IMR-90 (cell line): ENCODE data around the gene RNF213. TPM values are rescaled to one million over a fixed set of nuclear protein-coding genes. Genes with fewer than 3 reads are reported as not detected.

ENCODE experiments used
- ATAC-seq: fragments of 200-7000 bp; cut with Tn5 transposase; 2 replicates; pipeline ENCODE4 v1.9.1; 2020; ENCODE audit warnings: low read depth, mild to moderate bottlenecking, moderate library complexity
- BruUV-seq: library from RNA; stranded (reverse); fragments of 400-500 nt; replicated peaks from 2 replicates; lab custom pipeline; 2021; lab: Mats Ljungman, UMichigan
- CTCF ChIA-PET: fragments of 300-600 bp; formaldehyde crosslinking; extraction: SDS; loops from one replicate; lab custom pipeline; 2021; ENCODE audit warnings: antibody characterized with exemption; lab: Yijun Ruan, JAX
- POLR2A ChIA-PET: fragments of 300-600 bp; sonication (Branson Sonifier 250); formaldehyde crosslinking; loops from one replicate; lab custom pipeline; 2022; ENCODE audit warnings: antibody characterized with exemption; ENCODE audit not compliant: unreplicated experiment; lab: Charles Lee
- DNase-seq: peaks from one replicate; pipeline ENCODE4 v3.0.0; 2013
- H2AFZ ChIP-seq: replicated peaks from 2 replicates; pipeline ENCODE3; 2013; ENCODE audit warnings: low read length, mild to moderate bottlenecking; ENCODE audit not compliant: poor library complexity
- H2AK5ac ChIP-seq: 2 replicates; pipeline ENCODE4 v1.6.1; 2013; ENCODE audit warnings: low read depth, low read length, inconsistent platforms
- H2AK9ac ChIP-seq: replicated peaks from 2 replicates; pipeline ENCODE3; 2013; ENCODE audit warnings: mild to moderate bottlenecking, low read depth, low read length, moderate library complexity; ENCODE audit not compliant: poor library complexity
- H2BK120ac ChIP-seq: 2 replicates; pipeline ENCODE4 v1.6.1; 2013; ENCODE audit warnings: low read depth, low read length, inconsistent platforms
- H2BK15ac ChIP-seq: 3 replicates; pipeline ENCODE4 v1.6.1; 2013; ENCODE audit warnings: low read depth, low read length, inconsistent platforms
- H2BK20ac ChIP-seq: 2 replicates; pipeline ENCODE4 v1.6.1; 2013; ENCODE audit warnings: low read depth, mild to moderate bottlenecking, inconsistent platforms, low read length, moderate library complexity
- H2BK5ac ChIP-seq: 2 replicates; pipeline ENCODE4 v1.6.1; 2013; ENCODE audit warnings: mild to moderate bottlenecking, low read depth, low read length, inconsistent platforms; ENCODE audit not compliant: poor library complexity, severe bottlenecking
- H3K14ac ChIP-seq: replicated peaks from 2 replicates; pipeline ENCODE4 v1.6.1; 2013; ENCODE audit warnings: low read depth, low read length, inconsistent platforms
- H3K18ac ChIP-seq: 2 replicates; pipeline ENCODE4 v1.6.1; 2013; ENCODE audit warnings: low read depth, low read length, control low read depth
- H3K23ac ChIP-seq: 2 replicates; pipeline ENCODE4 v1.6.1; 2013; ENCODE audit warnings: low read depth, low read length, inconsistent platforms
- H3K27ac ChIP-seq: 2 replicates; pipeline ENCODE4 v1.5.1; 2013; ENCODE audit warnings: mild to moderate bottlenecking, control low read depth, low read length; ENCODE audit not compliant: insufficient read depth
- H3K27me3 ChIP-seq: 2 replicates; pipeline ENCODE4 v1.6.1; 2013; ENCODE audit warnings: low read length; ENCODE audit not compliant: control insufficient read depth, insufficient read depth
- H3K36me3 ChIP-seq: 2 replicates; pipeline ENCODE4 v1.6.1; 2013; ENCODE audit warnings: low read length, mixed read lengths; ENCODE audit not compliant: control insufficient read depth, insufficient read depth
- H3K4ac ChIP-seq: 2 replicates; pipeline ENCODE4 v1.6.1; 2013; ENCODE audit warnings: low read depth, low read length, inconsistent platforms
- H3K4me1 ChIP-seq: 2 replicates; pipeline ENCODE4 v1.6.1; 2013; ENCODE audit warnings: low read length, mixed read lengths; ENCODE audit not compliant: control insufficient read depth, insufficient read depth
- H3K4me2 ChIP-seq: 2 replicates; pipeline ENCODE4 v1.6.1; 2013; ENCODE audit warnings: low read depth, mild to moderate bottlenecking, control low read depth, low read length, moderate library complexity
- H3K4me3 ChIP-seq: 2 replicates; pipeline ENCODE4 v1.5.1; 2013; ENCODE audit warnings: low read depth, mild to moderate bottlenecking, control low read depth, low read length, moderate library complexity; ENCODE audit not compliant: insufficient read depth
- H3K56ac ChIP-seq: 2 replicates; pipeline ENCODE4 v1.6.1; 2013; ENCODE audit warnings: low read length, inconsistent platforms; ENCODE audit not compliant: insufficient read depth; ENCODE audit errors: extremely low read depth
- H3K79me1 ChIP-seq, 2 experiments: 2 replicates each; pipeline ENCODE4 v1.6.1; 2013; ENCODE audit warnings: low read length in 2 of 2, inconsistent platforms in 1 of 2, low read depth in 1 of 2
- H3K9ac ChIP-seq: 2 replicates; pipeline ENCODE4 v1.6.1; 2013; ENCODE audit warnings: low read depth, low read length, control low read depth
- H3K9me1 ChIP-seq: 2 replicates; pipeline ENCODE4 v1.6.1; 2013; ENCODE audit warnings: low read length, inconsistent platforms; ENCODE audit not compliant: insufficient read depth
- H3K9me3 ChIP-seq: 2 replicates; pipeline ENCODE4 v1.6.1; 2013; ENCODE audit warnings: low read length; ENCODE audit not compliant: control insufficient read depth, insufficient read depth
- H4K20me1 ChIP-seq: 2 replicates; pipeline ENCODE4 v1.6.1; 2013; ENCODE audit warnings: low read length, inconsistent platforms; ENCODE audit not compliant: insufficient read depth
- H4K5ac ChIP-seq: 2 replicates; pipeline ENCODE4 v1.6.1; 2013; ENCODE audit warnings: mild to moderate bottlenecking, low read depth, low read length, control low read depth
- H4K8ac ChIP-seq, 2 experiments: 2 replicates each; pipeline ENCODE4 v1.6.1; 2013; ENCODE audit warnings: low read depth in 2 of 2, low read length in 2 of 2, control low read depth in 1 of 2, inconsistent platforms in 1 of 2
- H4K91ac ChIP-seq: 2 replicates; pipeline ENCODE4 v1.6.1; 2013; ENCODE audit warnings: low read depth, low read length, inconsistent platforms; ENCODE audit not compliant: insufficient read depth
- FOS ChIP-seq: fragments of 150-350 bp; IDR thresholded peaks from 2 replicates; pipeline ENCODE4 v1.6.1; 2016; ENCODE audit warnings: low read depth, low read length
- MAFK ChIP-seq: IDR thresholded peaks from 2 replicates; pipeline ENCODE4 v1.6.1; 2012; ENCODE audit warnings: low read depth, low read length, improper control_type of control experiment
- POLR2A ChIP-seq: IDR thresholded peaks from 2 replicates; pipeline ENCODE4 v1.6.1; 2012; ENCODE audit warnings: mild to moderate bottlenecking, low read depth, low read length
- RCOR1 ChIP-seq: IDR thresholded peaks from 2 replicates; pipeline ENCODE4 v1.6.1; 2012; ENCODE audit warnings: mild to moderate bottlenecking, low read length, improper control_type of control experiment; ENCODE audit not compliant: insufficient replicate concordance
- RFX5 ChIP-seq: IDR thresholded peaks from 2 replicates; pipeline ENCODE4 v1.8.0; 2012; ENCODE audit warnings: low read depth, mild to moderate bottlenecking, low read length, moderate library complexity
- SMC3 ChIP-seq: fragments of 150-350 bp; IDR thresholded peaks from 2 replicates; pipeline ENCODE4 v1.6.1; 2016; ENCODE audit warnings: low read depth, mild to moderate bottlenecking, antibody characterized with exemption, low read length, moderate library complexity
- WGBS, 2 experiments: methylation state at CpG; one replicate each; pipeline versions ENCODE4 v1.1.5 to v1.1.7; 2013; ENCODE audit warnings: missing lambda C conversion rate in 2 of 2; ENCODE audit not compliant: insufficient read length in 1 of 2; ENCODE audit errors: extremely low coverage in 2 of 2; 5-methylcytosine and 5-hydroxymethylcytosine counted together
- dilution Hi-C: fragments of 300-500 bp; cut with HindIII; formaldehyde crosslinking; loops from one replicate; pipeline ENCODE4 v1.14.3; 2018; ENCODE audit warnings: low sequenced_read_pairs; ENCODE audit not compliant: unreplicated experiment
- in situ Hi-C: fragments of 300-500 bp; cut with MboI; formaldehyde crosslinking; loops from 3 replicates; pipeline ENCODE4 v1.14.3; 2019; ENCODE audit warnings: low sequenced_read_pairs, inconsistent platforms, mixed read lengths
- intact Hi-C: fragments of 100-400 bp; cut with micrococcal nuclease; formaldehyde crosslinking; loops from 2 replicates; pipeline ENCODE4 v1.10.0; 2022
- polyA plus RNA-seq, 3 experiments: library from polyadenylated mRNA; depleted of rRNA; stranded (reverse); fragments of >200 nt; gene quantifications; 2 replicates each; pipeline ENCODE4 v1.2.3, GENCODE V29; 2012; ENCODE audit warnings: low replicate concordance in 1 of 3
- total RNA-seq: library from RNA; depleted of rRNA; stranded (reverse); fragments of >200 nt; gene quantifications from 2 replicates; pipeline ENCODE4 v1.2.3, GENCODE V29; 2012
- TF ChIP-seq, protein P1 (sequence below): fragments of 150-350 bp; IDR thresholded peaks from 2 replicates; pipeline ENCODE4 v1.6.1; 2017; ENCODE audit warnings: mild to moderate bottlenecking, antibody characterized with exemption, low read length, low read depth

RNF213 gene
- total and polyA plus RNA-seq, 2 of the 4 experiments (the other 2 are of a cell fraction): 23.4 to 36.0 TPM

- dilution Hi-C loops (no loop called here), in situ Hi-C loops (no loop called here), intact Hi-C loops (no loop called here)
- no peak overlapping the region for H2BK15ac ChIP-seq
- no peaks in the 10 kb centered on the region for H3K9me3 ChIP-seq
- ATAC-seq: no peak
- H4K8ac ChIP-seq: no peak overlapping the region
- peaks cover 5% of the 10 kb centered on the region for H3K4me1 ChIP-seq
- ChIA-PET CTCF (no interaction called here), POLR2A (no interaction called here)
- no peaks in the 10 kb centered on the region for H3K36me3 ChIP-seq
- no peak for DNase-seq
- H2AK9ac ChIP-seq: no peak overlapping the region
- no peak overlapping the region for H3K4me2 ChIP-seq
- H2BK120ac ChIP-seq: no peak overlapping the region
- H3K4me3 ChIP-seq: no peak overlapping the region
- H3K79me1 ChIP-seq: no peaks in the 10 kb centered on the region
- H4K5ac ChIP-seq: no peak overlapping the region
- no peak overlapping the region for H3K56ac ChIP-seq
- no TSS peak for BruUV-seq
- TF ChIP-seq FOS: no peak
- TF ChIP-seq, protein P1, sequence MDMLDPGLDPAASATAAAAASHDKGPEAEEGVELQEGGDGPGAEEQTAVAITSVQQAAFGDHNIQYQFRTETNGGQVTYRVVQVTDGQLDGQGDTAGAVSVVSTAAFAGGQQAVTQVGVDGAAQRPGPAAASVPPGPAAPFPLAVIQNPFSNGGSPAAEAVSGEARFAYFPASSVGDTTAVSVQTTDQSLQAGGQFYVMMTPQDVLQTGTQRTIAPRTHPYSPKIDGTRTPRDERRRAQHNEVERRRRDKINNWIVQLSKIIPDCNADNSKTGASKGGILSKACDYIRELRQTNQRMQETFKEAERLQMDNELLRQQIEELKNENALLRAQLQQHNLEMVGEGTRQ: no peak
- no peak for TF ChIP-seq MAFK
- no peak for TF ChIP-seq RFX5
- no peak for TF ChIP-seq POLR2A
- no peak for TF ChIP-seq SMC3
- TF ChIP-seq RCOR1: no peak
- peaks cover 11% of the 10 kb centered on the region; the same call in 1 of the 2 replicates for H3K27me3 ChIP-seq
- no peak overlapping the region for H3K23ac ChIP-seq
- no peak overlapping the region for H4K91ac ChIP-seq
- no peaks in the 10 kb centered on the region; the same call in none of the 2 replicates for H4K20me1 ChIP-seq
- no peak overlapping the region for H3K27ac ChIP-seq
- H2AK5ac ChIP-seq: no peak overlapping the region
- H3K9ac ChIP-seq: no peak overlapping the region
- no peak overlapping the region for H2BK20ac ChIP-seq
- WGBS, 2 experiments: 13% methylated on average over 16 of the region's 31 CpGs; no CpG with 5 or more reads in 1 of the 2 experiments
- no peak overlapping the region for H3K14ac ChIP-seq
- H3K9me1 ChIP-seq: no peaks in the 10 kb centered on the region
- H3K18ac ChIP-seq: no peak overlapping the region
- H3K4ac ChIP-seq: no peak overlapping the region
- no peak overlapping the region for H2AFZ ChIP-seq
- no peak overlapping the region for H2BK5ac ChIP-seq
Measured at GRCh38 chr17:80443916-80444643, 183.4 kb downstream of the RNF213 start.
